ENCODE results near the gene EIF4A3. TPM values are rescaled to one million over a fixed set of nuclear protein-coding genes. Genes with fewer than 3 reads are reported as not detected.
A peak's percentile ranks its signal among the peaks of the same experiment; 100 is the strongest.

Gene EIF4A3
- total RNA-seq, 1 donor from 2014 or later, result 89.9 TPM

- FAIRE-seq, result no peak
- Histone ChIP-seq H3K4me3 (ENCODE audit: insufficient read depth, low read depth, low read length) (no peak overlapping the region), H3K9me3 (ENCODE audit: insufficient read depth, low read depth, low read length) (no peaks in the 10 kb centered on the region), H3K4me2 (ENCODE audit: low read length) (no peak overlapping the region), H3K4me1 (ENCODE audit: insufficient read depth, low read length) (no peaks in the 10 kb centered on the region), H4K20me1 (ENCODE audit: insufficient read depth, low read length) (no peaks in the 10 kb centered on the region), H3K27ac (ENCODE audit: low read depth, low read length) (no peak overlapping the region), H3K79me2 (ENCODE audit: insufficient read depth, low read length) (no peaks in the 10 kb centered on the region), H3K27me3 (ENCODE audit: insufficient read depth, low read length) (peaks cover 8% of the 10 kb centered on the region), H3K9ac (ENCODE audit: low read length) (no peak overlapping the region), H3K36me3 (ENCODE audit: insufficient read depth, low read length) (no peaks in the 10 kb centered on the region), H2AFZ (ENCODE audit: low read depth, low read length) (no peak overlapping the region)
- H3K4me1 Mint-ChIP-seq (ENCODE audit: low read depth, unreplicated experiment), result no peaks in the 10 kb centered on the region
- peaks cover 20% of the 10 kb centered on the region for H3K27me3 Mint-ChIP-seq (ENCODE audit: low read depth, unreplicated experiment)
- H3K4me3 Mint-ChIP-seq (ENCODE audit: unreplicated experiment), result no peak overlapping the region
- H3K9me3 Mint-ChIP-seq (ENCODE audit: unreplicated experiment), result no peaks in the 10 kb centered on the region
- DNase-seq (ENCODE audit: low read depth), result no peak
- peaks cover 4% of the 10 kb centered on the region for H3K36me3 Mint-ChIP-seq (ENCODE audit: low read depth, unreplicated experiment)
- H3K27ac Mint-ChIP-seq (ENCODE audit: unreplicated experiment), result peak overlapping the region; percentile 66
- TF ChIP-seq, protein P1, sequence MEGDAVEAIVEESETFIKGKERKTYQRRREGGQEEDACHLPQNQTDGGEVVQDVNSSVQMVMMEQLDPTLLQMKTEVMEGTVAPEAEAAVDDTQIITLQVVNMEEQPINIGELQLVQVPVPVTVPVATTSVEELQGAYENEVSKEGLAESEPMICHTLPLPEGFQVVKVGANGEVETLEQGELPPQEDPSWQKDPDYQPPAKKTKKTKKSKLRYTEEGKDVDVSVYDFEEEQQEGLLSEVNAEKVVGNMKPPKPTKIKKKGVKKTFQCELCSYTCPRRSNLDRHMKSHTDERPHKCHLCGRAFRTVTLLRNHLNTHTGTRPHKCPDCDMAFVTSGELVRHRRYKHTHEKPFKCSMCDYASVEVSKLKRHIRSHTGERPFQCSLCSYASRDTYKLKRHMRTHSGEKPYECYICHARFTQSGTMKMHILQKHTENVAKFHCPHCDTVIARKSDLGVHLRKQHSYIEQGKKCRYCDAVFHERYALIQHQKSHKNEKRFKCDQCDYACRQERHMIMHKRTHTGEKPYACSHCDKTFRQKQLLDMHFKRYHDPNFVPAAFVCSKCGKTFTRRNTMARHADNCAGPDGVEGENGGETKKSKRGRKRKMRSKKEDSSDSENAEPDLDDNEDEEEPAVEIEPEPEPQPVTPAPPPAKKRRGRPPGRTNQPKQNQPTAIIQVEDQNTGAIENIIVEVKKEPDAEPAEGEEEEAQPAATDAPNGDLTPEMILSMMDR (IDR thresholded peaks at IDR 0.05; ENCODE audit: insufficient read depth, low read depth, low read length), result no peak
- no peak for TF ChIP-seq EZH2 (IDR thresholded peaks at IDR 0.05; ENCODE audit: insufficient read depth, low read length)
These were observed 60.8 kb downstream of the EIF4A3 start for GRCh38 chr17:80086081-80086480.

GRCh38 chr17:80084773-80085172 lies 62.2 kb downstream of the EIF4A3 start:
- no peak for FAIRE-seq
- no peak overlapping the region for H3K4me3 ChIP-seq (ENCODE audit: insufficient read depth, low read depth, low read length)
- no peaks in the 10 kb centered on the region for H3K4me1 ChIP-seq (ENCODE audit: insufficient read depth, low read length)
- no peaks in the 10 kb centered on the region for H3K79me2 ChIP-seq (ENCODE audit: insufficient read depth, low read length)
- peaks cover 20% of the 10 kb centered on the region for H3K27me3 Mint-ChIP-seq (ENCODE audit: low read depth, unreplicated experiment)
- no peak for DNase-seq (ENCODE audit: low read depth)
- no peak overlapping the region for H3K4me2 ChIP-seq (ENCODE audit: low read length)
- H3K27ac Mint-ChIP-seq (ENCODE audit: unreplicated experiment), result no peak overlapping the region
- no peaks in the 10 kb centered on the region for H3K9me3 Mint-ChIP-seq (ENCODE audit: unreplicated experiment)
- H3K27ac ChIP-seq (ENCODE audit: low read depth, low read length), result no peak overlapping the region
- H2AFZ ChIP-seq (ENCODE audit: low read depth, low read length), result no peak overlapping the region
- no peaks in the 10 kb centered on the region for H3K36me3 ChIP-seq (ENCODE audit: insufficient read depth, low read length)
- no peaks in the 10 kb centered on the region for H3K9me3 ChIP-seq (ENCODE audit: insufficient read depth, low read depth, low read length)
- H3K36me3 Mint-ChIP-seq (ENCODE audit: low read depth, unreplicated experiment), result peaks cover 4% of the 10 kb centered on the region
- no peak overlapping the region for H3K9ac ChIP-seq (ENCODE audit: low read length)
- peaks cover 5% of the 10 kb centered on the region for H3K4me1 Mint-ChIP-seq (ENCODE audit: low read depth, unreplicated experiment)
- H4K20me1 ChIP-seq (ENCODE audit: insufficient read depth, low read length), result no peaks in the 10 kb centered on the region
- H3K27me3 ChIP-seq (ENCODE audit: insufficient read depth, low read length), result peaks cover 8% of the 10 kb centered on the region
- H3K4me3 Mint-ChIP-seq (ENCODE audit: unreplicated experiment), result no peak overlapping the region
- no peak for TF ChIP-seq EZH2 (IDR thresholded peaks at IDR 0.05; ENCODE audit: insufficient read depth, low read length)
- TF ChIP-seq, protein P1 (IDR thresholded peaks at IDR 0.05; ENCODE audit: insufficient read depth, low read depth, low read length), result no peak

Small RNA genes within 50 kb of the gene (microRNA-seq; reads per million reads assigned to microRNA genes)
- not detected for gene MIR1268B

Other genes with a start within 250 kb of the EIF4A3 start
- gene TBC1D16, start 111.3 kb downstream of the EIF4A3 start, total RNA-seq, result 37.6 and 45.1 TPM in 2 replicates
- 5.0 and 7.0 TPM in 2 replicates for gene CCDC40, start 110.5 kb downstream of the EIF4A3 start, total RNA-seq
- 46.9 and 47.7 TPM in 2 replicates for gene GAA, start 45.5 kb downstream of the EIF4A3 start, total RNA-seq
- 0.29 TPM in 1 of 2 replicates, not detected in the other for gene CARD14, start 22.9 kb upstream of the EIF4A3 start, total RNA-seq
- 24.0 and 26.0 TPM in 2 replicates for gene SGSH, start 73.2 kb upstream of the EIF4A3 start, total RNA-seq
- gene SLC26A11, start 73.3 kb upstream of the EIF4A3 start, total RNA-seq, result 15.3 and 16.1 TPM in 2 replicates
- 120 and 129 TPM in 2 replicates for gene RNF213, start 113.7 kb upstream of the EIF4A3 start, total RNA-seq